ENCODE measurements around the gene TMEM129. TPM values are rescaled to one million over a fixed set of nuclear protein-coding genes. Genes with fewer than 3 reads are reported as not detected.

Gene TMEM129
- total RNA-seq, 3 donors from 2014 or later, result 43.7 to 57.0 (median 55.6) TPM

GRCh38 chr4:1767770-1768366 is 46.7 kb upstream of the TMEM129 start:
- peak in 2 of 3 donors; percentile 56 to 60 for DNase-seq
- no peaks in the 10 kb centered on the region for H3K9me3 ChIP-seq
- no peak for TF ChIP-seq CTCF (IDR thresholded peaks at IDR 0.05)
- peaks cover 24% of the 10 kb centered on the region for H3K4me1 ChIP-seq (ENCODE audit: low read depth)
- no peaks in the 10 kb centered on the region for H3K36me3 ChIP-seq (ENCODE audit: low read depth)
- H3K4me3 ChIP-seq, result no peak overlapping the region
- intact Hi-C loops (cut with DNase I, micrococcal nuclease), result no loop called here
- ATAC-seq, result peak; percentile 47

- intact Hi-C loops (cut with DNase I, micrococcal nuclease), result no loop called here
- ATAC-seq (no peak), DNase-seq (no peak)
- TF ChIP-seq CTCF (IDR thresholded peaks at IDR 0.05), result no peak
- Histone ChIP-seq H3K4me3 (no peak overlapping the region), H3K9me3 (no peaks in the 10 kb centered on the region), H3K4me1 (ENCODE audit: low read depth) (peaks cover 24% of the 10 kb centered on the region), H3K36me3 (ENCODE audit: low read depth) (no peaks in the 10 kb centered on the region)
These were observed 46.1 kb upstream of the TMEM129 start for GRCh38 chr4:1767061-1767769.

- Histone ChIP-seq H3K4me1 (ENCODE audit: low read depth) (peaks cover 24% of the 10 kb centered on the region), H3K4me3 (no peak overlapping the region), H3K36me3 (ENCODE audit: low read depth) (no peaks in the 10 kb centered on the region), H3K9me3 (no peaks in the 10 kb centered on the region)
- TF ChIP-seq CTCF (IDR thresholded peaks at IDR 0.05), result no peak
- ATAC-seq (no peak), DNase-seq (no peak)
- intact Hi-C loops (cut with DNase I, micrococcal nuclease), result no loop called here
These were observed 45.3 kb upstream of the TMEM129 start for GRCh38 chr4:1766106-1767060.

GRCh38 chr4:1765409-1766072 is 44.4 kb upstream of the TMEM129 start:
- intact Hi-C loops (cut with DNase I, micrococcal nuclease), result no loop called here
- H3K36me3 ChIP-seq (ENCODE audit: low read depth), result no peaks in the 10 kb centered on the region
- no peak for ATAC-seq
- DNase-seq, result no peak
- H3K9me3 ChIP-seq, result no peaks in the 10 kb centered on the region
- no peak for TF ChIP-seq CTCF (IDR thresholded peaks at IDR 0.05)
- peaks cover 24% of the 10 kb centered on the region for H3K4me1 ChIP-seq (ENCODE audit: low read depth)
- H3K4me3 ChIP-seq, result no peak overlapping the region

GRCh38 chr4:1764670-1765069 is 43.5 kb upstream of the TMEM129 start:
- H3K4me3 ChIP-seq, result no peak overlapping the region
- no peak for TF ChIP-seq CTCF (IDR thresholded peaks at IDR 0.05)
- no peaks in the 10 kb centered on the region for H3K36me3 ChIP-seq (ENCODE audit: low read depth)
- ATAC-seq, result no peak
- peaks cover 24% of the 10 kb centered on the region for H3K4me1 ChIP-seq (ENCODE audit: low read depth)
- intact Hi-C loops (cut with DNase I, micrococcal nuclease), result no loop called here
- H3K9me3 ChIP-seq, result no peaks in the 10 kb centered on the region
- no peak for DNase-seq
